Cerebellar cortex (tissue), 1 donor: ENCODE results near the gene PTPN14.

Source experiments
- DNase-seq: peaks from one replicate; pipeline ENCODE4 v3.0.0-alpha.2; 2015; ENCODE audit warnings: low spot score

The PTPN14 gene

DNA sequence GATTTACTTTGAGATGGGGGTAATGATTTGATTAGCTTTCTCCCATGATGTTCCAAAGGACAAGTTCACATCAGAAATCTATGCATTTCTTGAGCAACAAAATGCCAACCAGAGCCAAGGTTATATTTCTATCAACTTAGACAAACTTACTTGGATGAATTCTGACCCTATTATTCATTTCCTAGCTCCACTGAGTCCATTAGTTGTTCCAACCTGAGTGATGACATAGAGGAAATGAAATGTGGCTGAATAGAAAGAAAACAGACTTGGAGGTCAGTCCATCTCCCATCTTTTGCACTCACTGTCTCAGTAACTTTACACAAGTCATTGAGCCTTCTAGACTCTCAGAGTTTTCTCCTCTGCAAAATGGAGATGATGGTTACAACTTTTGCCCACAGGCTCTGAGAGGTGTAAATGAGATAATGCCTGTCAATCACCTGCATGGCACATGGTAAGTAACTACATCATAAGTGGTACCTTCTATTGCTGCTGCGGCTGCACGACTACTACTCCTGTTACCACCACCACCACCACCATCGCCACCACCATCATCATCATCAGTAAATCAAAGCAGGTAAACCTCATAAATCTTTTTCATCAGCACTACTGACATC lies 98.2 kb downstream of the PTPN14 start:
- DNase-seq = no peak

DNA sequence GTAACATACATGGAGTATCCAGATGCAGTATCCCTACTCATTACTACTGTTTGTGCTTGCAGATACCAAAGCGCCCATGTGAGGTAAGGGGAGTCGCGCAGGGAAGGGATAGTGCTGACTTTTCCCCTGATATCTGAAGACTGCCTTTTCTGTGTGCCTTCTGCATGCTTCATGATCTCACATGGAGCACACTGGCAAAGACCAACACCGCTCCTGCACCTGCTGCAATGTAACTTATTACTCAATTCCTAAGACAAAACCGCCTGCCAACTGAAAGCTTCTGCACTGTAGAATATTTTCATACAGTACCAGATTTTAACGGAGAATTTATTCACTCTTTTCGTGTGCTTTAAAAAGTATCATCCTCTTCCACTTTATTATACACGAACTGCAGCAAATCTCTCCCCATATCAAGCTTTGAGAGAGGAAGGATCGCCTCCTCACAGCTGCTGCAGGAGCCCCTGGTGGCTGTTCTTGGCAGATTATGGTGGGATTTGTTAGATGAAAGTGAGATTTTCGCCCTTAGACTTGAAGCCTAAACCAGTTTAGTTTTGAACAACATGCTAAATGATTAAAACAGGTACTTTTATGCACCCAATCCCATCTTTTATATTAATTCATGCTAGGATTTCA lies 99.1 kb downstream of the PTPN14 start:
- no peak for DNase-seq

DNA sequence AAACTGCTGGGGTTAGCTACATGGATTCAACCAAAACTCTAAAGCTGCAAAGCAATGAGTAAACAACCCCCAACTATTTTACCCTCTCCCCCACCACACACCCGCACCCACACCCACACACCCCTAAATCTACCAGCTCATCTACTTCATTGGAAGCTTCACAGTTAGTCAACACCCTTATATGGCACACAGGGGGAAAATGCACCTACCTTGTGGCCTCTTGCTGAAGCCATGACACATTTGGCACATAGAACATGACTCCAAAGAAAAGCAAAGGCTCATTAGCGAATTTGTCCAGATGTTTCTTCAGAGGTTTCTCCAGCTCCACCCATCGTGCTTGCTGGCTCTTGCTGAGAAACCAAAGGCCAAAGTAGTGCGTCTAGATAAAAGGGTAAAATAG lies 99.8 kb downstream of the PTPN14 start:
- DNase-seq = no peak

DNA sequence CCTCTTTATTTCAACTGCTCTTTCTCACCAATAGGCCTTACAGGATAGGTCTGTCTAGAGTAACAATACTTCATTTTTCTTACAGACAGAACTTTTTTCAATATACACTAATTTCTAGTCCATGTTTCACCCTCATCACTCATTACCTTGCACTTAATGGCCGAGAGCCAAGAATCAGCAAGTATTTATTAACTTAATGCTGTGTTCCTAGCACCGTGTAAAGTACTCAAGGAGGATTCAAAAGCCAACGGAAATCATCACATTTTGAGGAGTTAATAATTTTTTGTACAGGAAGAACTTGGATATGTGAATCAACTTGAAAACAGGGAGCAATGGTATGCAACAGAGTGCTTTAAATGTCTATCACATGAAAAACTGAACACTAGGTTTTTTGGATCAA lies 102.0 kb downstream of the PTPN14 start:
- DNase-seq = no peak

DNA sequence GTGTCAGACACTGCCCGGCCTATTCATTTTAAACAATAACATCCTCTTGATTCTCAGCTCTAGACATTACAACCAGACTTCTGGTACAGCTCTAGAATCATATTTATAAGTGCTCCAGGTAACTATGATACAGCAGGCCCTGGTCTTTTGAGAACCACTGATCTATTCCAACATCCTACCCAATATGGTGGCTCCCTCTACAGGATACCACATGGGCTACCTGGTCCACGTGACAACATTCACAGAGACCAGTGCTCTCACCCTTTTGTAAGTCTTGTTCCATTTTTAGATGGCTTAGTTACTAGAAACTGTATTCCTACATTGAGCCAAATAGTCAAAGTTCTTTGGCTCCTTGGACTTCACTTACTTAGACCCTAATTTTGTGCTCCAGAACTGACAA lies 102.9 kb downstream of the PTPN14 start:
- DNase-seq = no peak

DNA sequence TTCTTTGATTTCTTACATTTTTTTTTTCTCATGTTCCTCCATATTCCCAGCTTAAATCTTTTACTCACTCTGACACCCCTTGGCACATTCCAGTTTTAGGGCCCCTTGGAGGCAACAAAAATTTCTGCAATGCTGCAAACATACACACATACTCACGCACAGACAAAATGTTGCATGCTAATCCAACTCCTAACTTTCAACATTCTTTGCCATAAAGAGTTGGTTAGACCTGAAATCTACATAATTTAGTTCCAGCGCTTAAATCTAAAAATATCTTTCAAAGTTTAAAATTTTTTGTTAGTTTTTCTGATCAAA lies 103.9 kb downstream of the PTPN14 start:
- DNase-seq = no peak

DNA sequence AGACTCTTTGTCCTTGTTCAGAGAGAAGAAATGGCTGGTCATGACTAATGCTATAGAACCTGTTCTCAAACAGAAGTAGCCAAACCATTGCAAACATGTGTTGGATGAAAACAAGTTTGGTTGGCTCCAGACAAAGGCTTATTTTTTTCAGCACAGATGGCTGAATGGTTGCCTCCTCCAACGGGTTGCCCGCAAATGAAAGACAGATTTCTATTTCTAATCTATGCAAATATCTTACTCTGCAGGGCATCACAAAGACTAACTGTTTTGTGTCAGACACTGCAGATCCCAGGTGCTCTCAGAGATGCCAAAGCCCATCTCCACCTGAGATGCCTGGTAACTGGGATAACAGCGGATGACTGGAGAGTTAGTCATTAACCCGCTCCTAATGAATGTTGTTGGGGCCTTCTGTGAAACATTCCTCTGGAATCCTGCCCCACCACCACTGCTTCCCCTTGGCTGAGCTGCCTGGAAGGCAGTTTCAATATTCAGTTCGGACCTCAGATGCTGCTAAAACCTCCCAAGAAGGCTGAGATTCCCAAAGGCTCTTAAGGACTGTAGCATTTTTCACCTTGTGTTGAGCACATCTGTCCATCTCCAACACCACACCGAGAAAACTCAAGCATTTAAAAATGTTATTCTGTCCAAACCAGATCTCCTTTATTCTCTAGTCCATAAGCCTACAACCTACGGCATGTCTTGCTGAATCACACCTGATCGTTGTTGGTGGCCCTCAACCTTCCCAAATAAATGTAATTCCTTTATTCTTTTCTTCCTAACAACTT lies 104.4 kb downstream of the PTPN14 start:
- DNase-seq = no peak

DNA sequence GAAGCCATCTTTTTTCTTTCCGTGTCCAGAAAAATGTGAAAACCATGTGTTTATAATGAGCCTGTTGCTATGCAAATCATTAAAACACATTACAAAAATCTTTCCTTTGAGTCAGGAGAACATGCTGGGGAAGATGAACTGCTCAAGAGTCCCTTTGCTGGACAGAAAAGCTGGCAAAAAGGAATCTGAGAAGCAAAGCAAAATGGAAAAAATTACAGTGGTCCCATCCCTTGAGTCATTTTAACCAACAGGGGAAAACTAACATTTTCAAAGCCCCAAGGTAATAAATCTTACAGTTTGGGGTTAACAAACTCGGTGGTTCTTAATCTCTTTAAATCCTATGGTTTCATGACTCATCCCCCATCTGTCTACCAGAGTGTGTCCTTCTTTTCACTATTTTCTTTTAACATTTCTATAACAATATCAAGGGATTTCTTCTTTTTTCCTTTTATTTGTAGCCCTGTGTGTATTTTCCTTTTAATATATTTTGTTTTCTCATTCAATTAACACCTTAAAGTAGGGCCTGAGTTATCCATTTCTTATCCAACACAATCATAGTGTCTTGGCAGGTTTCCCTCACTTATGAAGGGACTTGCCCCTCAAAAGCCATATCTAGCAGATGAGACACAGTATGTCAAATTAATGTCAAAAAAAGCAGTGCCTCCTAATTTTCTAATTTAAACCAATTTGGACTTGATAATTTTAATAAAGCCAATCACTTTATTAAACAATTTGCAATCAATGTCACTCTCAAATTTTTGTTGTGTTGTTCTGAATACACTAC lies 105.4 kb downstream of the PTPN14 start:
- DNase-seq = no peak

DNA sequence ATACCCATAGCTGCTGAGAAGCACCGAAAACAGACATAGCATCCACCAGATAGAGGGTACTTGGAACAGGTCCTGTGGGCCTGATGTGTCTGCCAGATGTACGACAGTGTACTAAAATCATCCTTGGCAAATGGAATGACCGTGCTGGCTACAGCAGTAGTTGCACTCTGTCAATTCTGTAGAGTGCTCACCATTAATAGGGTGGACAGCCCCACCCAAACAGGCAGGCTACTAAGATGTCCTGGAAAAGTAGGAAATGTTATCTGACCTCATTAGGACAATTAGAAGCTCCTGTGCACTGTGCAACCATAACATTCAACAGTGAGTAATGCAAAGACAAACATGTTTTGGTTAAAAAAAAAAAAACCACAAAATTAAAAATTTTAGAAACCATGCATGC lies 106.2 kb downstream of the PTPN14 start:
- DNase-seq = no peak

DNA sequence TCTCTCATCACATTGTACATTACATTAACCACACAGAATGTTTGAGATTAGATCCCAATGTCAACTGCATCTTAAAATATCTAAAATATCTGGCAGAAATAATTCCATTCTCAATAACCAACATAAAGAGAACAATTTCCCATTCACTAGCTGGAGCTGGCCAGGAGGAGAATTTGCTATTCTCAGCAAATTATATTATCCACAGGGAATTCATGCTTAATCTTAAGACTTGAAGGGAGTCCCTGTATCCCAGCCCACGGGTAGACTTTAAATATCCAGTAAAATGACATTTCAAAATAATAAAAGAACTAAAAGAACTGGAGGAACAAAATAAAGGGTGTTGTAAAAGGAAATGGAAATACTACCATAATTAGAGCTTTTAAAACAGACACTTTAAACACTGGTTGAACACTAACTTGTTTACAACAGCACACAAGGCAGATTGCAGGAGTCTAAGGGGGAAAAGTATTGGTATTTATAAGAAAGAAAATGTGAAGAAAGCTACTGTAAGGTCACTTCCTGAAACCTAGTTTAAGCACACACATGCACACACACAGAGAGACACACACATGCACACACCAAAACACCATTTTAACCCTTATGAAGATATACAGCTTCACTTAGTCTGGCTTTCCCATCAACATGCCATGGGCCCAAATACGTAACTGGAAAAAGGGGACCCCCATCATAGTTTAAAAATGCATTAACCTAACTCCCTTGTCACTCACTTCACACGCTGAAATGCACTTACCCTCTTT lies 107.0 kb downstream of the PTPN14 start:
- DNase-seq = no peak

DNA sequence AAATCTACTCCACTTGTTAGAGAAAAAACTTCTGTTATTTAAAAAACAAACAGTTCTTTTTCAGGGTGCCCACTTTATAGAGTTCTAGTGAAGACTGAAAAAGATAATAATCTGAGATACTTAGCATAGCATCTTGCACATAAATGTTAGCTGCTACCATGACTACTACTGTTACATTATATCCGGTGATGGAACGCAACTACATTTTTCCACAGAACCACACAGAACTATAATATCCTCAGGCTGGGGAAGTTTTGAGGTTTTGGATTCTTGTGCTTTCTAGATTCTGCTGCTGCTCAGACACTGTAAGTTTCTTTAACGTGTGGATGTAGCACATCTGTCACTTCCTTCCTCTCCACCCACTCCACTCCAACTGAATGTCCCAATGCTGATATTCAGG lies 110.3 kb downstream of the PTPN14 start:
- no peak for DNase-seq

DNA sequence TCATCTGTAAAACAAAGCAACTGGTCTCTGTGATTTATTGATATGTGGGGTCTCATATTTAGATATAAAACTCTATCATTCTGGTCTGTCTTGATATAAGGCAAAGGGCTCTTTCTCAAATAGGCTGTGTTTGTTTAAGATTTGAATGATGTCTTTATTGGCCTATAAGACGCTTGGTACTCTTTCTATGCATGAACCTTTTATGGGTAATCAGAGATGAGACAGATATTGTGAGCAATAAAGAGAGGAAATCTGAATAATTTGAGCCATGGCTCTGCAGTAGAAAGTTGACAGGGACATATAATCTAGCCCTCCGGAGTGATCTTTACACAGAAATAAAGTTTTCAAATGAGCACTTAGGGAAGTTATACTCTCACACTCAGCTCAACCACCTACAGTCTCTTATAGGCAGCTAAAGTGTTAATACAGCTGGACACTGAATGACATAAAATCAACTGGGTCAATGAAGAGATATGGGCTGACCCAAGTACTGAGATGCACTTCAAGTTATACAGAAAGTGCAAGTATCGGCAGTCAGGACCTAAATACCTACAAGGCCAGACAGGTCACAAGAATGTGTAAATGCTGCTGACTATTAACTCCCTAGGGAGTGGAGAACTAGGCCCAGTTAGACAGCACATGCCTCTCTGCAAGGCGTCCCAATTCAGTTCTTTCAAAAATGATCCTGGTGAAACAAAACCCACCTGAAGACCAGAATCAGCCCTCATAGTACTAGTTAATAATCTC lies 111.0 kb downstream of the PTPN14 start:
- no peak for DNase-seq

DNA sequence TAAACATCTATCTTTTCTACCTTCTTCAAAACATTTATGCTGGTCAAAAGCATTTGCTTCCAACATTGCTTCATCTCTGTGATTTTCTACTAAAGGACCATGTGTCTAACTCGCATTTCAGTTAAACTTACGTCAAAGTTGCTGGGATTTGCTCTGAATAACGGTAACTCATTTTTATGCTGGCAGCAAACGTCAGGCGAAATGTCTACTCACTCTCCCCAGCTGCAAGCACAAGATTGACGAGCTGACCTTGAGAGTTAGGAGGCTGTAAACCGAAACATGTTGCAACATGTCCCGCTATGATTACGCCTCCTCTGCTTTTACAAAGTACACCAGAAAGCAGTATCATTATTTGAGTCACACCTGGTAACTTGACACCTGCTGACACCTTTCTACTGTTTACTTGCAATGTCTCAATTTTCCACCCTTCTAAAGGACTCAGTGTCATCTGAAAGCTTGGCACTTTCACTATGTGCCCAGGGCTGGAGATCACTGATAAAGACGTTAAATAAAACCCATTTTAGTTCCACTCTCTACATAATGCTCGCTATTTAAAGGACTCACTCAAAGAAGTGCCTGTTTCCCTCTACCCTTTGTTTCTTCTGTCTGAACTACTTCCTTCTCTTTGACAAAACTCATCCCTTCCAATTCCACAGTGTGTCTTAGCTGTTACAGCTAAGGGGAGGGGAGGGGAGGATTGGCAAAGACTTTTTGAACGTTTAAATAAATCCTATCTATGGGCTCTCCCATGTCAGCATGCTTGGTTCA lies 111.9 kb downstream of the PTPN14 start:
- no peak for DNase-seq

DNA sequence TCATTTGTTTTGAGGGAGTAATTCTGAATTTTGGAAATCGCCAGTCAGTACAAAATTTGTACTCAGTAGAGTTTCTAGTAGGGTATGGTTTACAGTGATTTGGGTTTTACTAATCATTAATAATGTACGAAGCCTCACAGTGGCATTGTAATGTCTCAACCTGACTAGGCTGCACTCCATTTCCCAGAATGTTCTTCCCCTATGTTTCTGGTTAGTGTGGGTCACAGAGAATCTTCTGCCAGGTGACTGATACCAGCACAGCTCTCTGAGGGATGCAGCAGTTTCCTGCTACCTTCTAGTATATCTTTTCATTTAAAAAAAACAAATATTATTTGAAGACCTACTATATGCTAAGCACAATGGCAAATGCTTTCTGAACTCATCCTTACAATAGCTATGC lies 112.9 kb downstream of the PTPN14 start:
- DNase-seq = no peak

DNA sequence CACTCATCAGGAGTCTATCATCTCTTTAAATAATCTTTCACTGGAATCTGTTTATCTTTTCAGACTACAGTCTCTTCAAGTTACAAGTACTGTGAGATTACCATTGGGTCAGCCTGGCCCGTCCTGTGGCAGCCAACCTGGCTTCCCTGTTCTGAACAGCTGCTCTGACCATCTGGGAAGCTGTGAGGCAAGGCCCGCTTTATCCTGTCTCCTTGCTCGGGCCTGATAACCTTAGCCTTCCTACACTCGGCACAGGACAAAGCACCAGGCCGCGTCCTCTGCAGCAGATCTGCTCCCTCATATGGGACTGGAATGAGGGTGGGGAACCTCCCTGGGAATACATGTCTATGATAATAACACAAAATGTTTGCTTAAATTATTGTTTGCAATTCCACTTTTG lies 113.3 kb downstream of the PTPN14 start:
- DNase-seq = no peak

DNA sequence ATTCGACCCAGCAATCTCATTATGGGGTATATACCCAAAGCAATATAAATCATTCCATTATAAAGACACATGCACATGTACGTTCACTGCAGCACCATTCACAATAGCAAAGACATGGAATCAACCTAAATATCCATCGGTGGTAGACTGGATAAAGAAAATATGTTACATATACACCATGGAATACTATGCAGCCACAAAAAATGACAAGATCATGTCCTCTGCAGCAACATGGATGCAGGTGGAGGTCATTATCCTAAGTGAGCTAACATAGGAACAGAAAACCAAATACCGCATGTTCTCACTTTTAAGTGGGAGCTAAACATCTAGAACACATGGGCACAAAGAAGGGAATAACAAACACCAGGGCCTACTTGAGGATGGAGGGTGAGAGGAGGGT lies 115.5 kb downstream of the PTPN14 start:
- no peak for DNase-seq

DNA sequence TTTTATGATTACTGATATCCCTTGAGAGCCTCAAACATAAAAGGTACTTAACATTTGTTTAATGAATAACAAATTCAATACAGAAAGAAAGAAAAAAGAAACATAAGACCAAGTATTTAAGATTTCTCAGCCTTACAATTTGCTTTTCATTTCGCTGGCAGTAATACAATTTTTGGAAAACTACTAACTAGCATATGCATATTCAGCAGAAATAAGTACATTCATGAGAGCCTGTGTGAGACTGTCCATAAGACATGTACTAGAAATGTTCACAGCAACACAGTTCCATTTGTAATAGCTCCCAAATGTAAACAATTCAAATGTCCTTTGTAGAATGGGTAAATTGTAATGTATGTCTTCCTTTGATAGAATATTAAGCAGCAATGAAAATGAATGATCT lies 119.2 kb downstream of the PTPN14 start:
- DNase-seq = no peak

DNA sequence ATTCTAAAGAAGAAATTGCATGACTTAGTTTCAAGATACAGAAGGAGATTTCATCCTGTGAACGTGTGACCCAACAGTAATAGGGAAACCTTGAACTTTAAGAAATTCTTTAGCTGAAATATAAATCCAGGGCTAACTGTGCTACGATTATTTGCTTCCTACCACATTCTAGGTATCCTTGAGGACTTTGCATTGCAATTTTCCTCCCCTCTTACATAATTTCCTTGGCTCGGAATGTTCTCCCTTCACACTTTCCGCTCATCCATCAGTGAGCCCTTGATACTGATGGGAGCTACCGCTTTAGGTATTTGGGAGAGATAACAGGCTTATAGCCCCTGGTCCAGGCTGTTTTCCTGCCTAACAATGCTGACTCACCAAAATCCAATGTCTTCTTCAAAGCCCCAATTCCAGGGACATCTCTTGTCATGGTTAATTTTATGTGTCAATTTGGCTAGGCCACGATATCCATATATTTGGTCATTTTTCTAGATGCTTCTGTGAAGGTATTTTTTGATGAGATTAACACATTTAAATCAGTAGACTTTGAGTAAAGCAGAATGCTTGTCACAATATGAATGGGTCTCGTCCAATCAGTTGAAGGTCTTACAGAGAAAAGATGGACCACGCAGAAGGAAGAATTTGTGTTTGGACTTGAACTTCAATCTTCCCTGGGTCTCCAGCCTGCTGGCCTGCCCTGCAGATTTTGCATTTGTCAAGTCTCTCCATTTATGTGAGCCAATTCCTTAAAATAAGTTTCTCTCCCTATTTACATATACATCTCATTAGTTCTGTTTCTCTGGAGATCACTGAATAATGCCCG lies 121.2 kb downstream of the PTPN14 start:
- no peak for DNase-seq

DNA sequence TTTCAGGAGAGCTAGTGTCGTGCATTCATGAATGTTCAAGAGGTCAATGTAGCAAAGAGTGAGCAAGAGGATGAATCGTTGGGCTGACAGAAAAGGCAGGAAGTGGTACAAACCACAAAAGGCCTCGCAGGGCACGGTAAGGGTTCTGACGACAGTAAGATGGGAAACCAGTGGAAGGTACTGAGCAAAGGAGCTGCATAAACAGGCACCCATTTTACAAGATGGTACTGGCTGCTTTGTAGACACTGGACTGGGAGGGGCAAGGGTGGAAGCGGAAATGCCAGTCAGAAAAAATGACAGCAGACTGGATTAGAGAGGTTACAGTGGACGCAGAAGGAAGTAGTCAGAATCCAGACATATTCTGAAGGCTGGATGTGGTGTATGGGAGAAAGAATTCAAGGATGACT lies 123.5 kb downstream of the PTPN14 start:
- DNase-seq = no peak

DNA sequence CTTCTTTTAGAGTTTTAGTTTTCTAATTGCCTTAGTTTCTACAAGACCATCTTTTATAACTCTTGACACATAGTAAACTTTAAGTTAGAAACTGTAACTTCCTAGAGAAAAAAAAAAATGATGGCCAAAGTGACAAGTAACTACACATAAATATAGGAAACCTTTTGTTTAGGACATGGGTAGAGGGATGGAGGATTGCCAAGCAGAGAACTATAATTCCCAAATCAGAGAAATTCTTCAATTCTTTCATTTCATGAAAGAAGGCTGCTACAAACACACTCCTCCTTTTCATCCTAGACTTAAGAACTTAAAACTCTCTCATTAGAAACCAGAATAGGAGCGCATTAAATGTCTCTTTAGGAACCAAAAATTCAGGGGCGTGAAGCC lies 125.0 kb downstream of the PTPN14 start:
- DNase-seq = no peak
